Fibroblast of lung (primary cell): ENCODE data around the gene KLHL36.

Experiments
- EZH2 ChIP-seq: IDR thresholded peaks from 2 replicates; pipeline ENCODE4 v1.5.1; 2012; ENCODE audit warnings: low read length, control low read depth, mild to moderate bottlenecking; ENCODE audit errors: missing control alignments
- TF ChIP-seq, protein P1 (sequence below), 2 donors: IDR thresholded peaks in 1 of 2; conservative IDR thresholded peaks in 1 of 2; 1 replicate in 1 of 2; 2 replicates in 1 of 2; pipeline ENCODE4 v1.5.1; 2011 to 2012; ENCODE audit warnings: low read length in 2 of 2, control low read depth in 1 of 2, inconsistent platforms in 1 of 2, low read depth in 1 of 2, mild to moderate bottlenecking in 1 of 2

DNA sequence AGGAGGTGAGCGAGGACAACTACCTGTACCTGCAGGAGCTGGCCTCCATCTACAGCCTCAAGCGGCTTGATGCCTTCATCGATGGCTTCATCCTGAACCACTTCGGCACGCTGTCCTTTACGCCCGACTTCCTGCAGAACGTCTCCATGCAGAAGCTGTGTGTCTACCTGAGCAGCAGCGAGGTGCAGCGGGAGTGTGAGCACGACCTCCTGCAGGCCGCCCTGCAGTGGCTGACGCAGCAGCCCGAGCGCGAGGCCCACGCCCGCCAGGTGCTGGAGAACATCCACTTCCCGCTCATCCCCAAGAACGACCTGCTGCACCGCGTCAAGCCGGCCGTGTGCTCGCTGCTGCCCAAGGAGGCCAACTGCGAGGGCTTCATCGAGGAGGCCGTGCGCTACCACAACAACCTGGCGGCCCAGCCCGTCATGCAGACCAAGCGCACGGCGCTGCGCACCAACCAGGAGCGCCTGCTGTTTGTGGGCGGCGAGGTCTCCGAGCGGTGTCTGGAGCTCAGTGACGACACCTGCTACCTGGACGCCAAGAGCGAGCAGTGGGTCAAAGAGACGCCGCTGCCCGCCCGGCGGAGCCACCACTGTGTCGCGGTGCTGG, 9.0 kb downstream of the KLHL36 start:
- TF ChIP-seq, protein P1, sequence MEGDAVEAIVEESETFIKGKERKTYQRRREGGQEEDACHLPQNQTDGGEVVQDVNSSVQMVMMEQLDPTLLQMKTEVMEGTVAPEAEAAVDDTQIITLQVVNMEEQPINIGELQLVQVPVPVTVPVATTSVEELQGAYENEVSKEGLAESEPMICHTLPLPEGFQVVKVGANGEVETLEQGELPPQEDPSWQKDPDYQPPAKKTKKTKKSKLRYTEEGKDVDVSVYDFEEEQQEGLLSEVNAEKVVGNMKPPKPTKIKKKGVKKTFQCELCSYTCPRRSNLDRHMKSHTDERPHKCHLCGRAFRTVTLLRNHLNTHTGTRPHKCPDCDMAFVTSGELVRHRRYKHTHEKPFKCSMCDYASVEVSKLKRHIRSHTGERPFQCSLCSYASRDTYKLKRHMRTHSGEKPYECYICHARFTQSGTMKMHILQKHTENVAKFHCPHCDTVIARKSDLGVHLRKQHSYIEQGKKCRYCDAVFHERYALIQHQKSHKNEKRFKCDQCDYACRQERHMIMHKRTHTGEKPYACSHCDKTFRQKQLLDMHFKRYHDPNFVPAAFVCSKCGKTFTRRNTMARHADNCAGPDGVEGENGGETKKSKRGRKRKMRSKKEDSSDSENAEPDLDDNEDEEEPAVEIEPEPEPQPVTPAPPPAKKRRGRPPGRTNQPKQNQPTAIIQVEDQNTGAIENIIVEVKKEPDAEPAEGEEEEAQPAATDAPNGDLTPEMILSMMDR (conservative IDR thresholded peaks at IDR 0.05 in 1 of 2, IDR thresholded peaks at IDR 0.05 in 1 of 2; ENCODE audit: low read depth in 1 of 2, low read length in 2 of 2), result no peak
- no peak for TF ChIP-seq EZH2
